ENCODE measurements around the gene NR2C2AP.

The NR2C2AP gene

DNA sequence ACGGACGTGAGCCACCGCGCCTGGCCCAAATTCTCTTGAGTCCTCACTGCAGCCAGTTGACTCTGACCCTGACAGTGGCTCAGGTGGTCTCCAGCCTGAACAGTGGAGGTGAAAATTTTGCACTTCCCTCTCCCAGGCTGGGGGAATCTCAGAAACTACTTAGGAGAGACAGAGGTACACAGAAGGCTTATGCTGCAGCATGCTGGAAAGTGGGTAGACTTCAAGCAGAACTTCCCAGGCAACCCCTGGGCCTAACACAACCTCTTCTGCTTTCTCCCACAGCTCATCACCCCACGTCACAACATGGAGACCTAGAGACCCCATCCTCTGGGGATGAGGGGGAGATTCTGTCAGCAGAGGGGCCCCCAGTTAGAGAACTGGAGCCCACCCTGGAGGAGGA is 23.0 kb upstream of the NR2C2AP start:
- peak overlapping the region; percentile 75 for H2BK5ac ChIP-seq (ENCODE audit: low read length)
- H3K18ac ChIP-seq (ENCODE audit: low read length), result no peak overlapping the region
- H3K4ac ChIP-seq (ENCODE audit: low read length), result no peak overlapping the region
- no peak overlapping the region for H3K23ac ChIP-seq (ENCODE audit: low read depth, low read length, poor library complexity)
- DNase-seq (ENCODE audit: low spot score), result no peak
- H3K14ac ChIP-seq (ENCODE audit: low read length), result no peak overlapping the region
- peaks cover 6% of the 10 kb centered on the region for H3K79me1 ChIP-seq (ENCODE audit: low read depth, low read length)
- H2BK12ac ChIP-seq (ENCODE audit: low read length), result no peak overlapping the region
- no peak overlapping the region for H3K4me3 ChIP-seq (ENCODE audit: low read length in 2 of 2)
- H3K4me2 ChIP-seq (ENCODE audit: insufficient read depth, low read length, poor library complexity, severe bottlenecking), result no peak overlapping the region
- peaks cover 0 to 1% of the 10 kb centered on the region in 2 donors for H3K4me1 ChIP-seq (ENCODE audit: control insufficient read depth in 2 of 2, insufficient read depth in 1 of 2, low read depth in 1 of 2, low read length in 2 of 2)
- no peak overlapping the region for H4K91ac ChIP-seq (ENCODE audit: low read depth, low read length, poor library complexity)
- no peak overlapping the region for H3K9ac ChIP-seq (ENCODE audit: low read depth, low read length, poor library complexity)
- H2AFZ ChIP-seq (ENCODE audit: low read length), result no peak overlapping the region
- peaks cover 0 to 66% of the 10 kb centered on the region in 2 donors for H3K36me3 ChIP-seq (replicated peaks in 1 of 2; ENCODE audit: control insufficient read depth in 2 of 2, insufficient read depth in 2 of 2, low read length in 2 of 2)
- no CpG with 5 or more reads among the region's 5 CpGs for WGBS, 2 donors (ENCODE audit: extremely low coverage in 2 of 2, insufficient read length in 2 of 2, insufficient replicate concordance in 1 of 2)
- no peak overlapping the region for H2BK120ac ChIP-seq (ENCODE audit: low read depth, low read length)
- no peak overlapping the region for H2BK15ac ChIP-seq (ENCODE audit: low read length)
- H4K8ac ChIP-seq (ENCODE audit: low read depth, low read length), result no peak overlapping the region
- H3K9me3 ChIP-seq (replicated peaks in 1 of 2; ENCODE audit: control insufficient read depth in 2 of 2, insufficient read depth in 1 of 2, low read depth in 1 of 2, low read length in 2 of 2), result peaks cover 0 to 7% of the 10 kb centered on the region in 2 donors
- no peak overlapping the region for H3K27ac ChIP-seq (replicated peaks; ENCODE audit: low read length)
- H3K27me3 ChIP-seq (ENCODE audit: control insufficient read depth in 3 of 3, insufficient read depth in 3 of 3, low read depth in 1 of 3, low read length in 3 of 3), result peaks cover 0 to 16% (median 0%) of the 10 kb centered on the region in 3 experiments
- H2AK5ac ChIP-seq (ENCODE audit: low read depth, low read length), result no peak overlapping the region

DNA sequence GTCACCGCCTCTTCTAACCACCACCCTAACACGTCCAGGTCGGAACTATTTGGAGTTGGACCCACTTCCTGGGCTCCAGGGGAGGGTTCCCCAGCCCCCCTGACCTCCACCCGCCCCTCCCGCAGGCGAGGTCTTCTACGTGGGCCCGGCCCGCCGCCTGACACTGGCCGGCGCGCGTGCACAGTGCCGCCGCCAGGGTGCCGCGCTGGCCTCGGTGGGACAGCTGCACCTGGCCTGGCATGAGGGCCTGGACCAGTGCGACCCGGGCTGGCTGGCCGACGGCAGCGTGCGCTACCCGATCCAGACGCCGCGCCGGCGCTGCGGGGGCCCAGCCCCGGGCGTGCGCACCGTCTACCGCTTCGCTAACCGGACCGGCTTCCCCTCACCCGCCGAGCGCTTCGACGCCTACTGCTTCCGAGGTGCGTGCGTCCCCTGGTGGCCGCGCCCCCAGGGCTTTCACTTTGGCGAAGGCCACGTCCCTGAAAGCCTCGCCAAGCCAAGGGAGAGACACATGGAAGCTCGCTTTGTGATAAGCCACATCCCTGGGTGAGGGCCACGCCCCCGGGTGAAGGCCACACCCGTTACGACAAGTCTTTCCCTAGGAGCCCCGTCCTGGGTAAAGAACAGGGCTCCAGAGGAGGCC is 21.8 kb upstream of the NR2C2AP start:
- H3K4me1 ChIP-seq (ENCODE audit: control insufficient read depth in 2 of 2, insufficient read depth in 1 of 2, low read depth in 1 of 2, low read length in 2 of 2), result peaks cover 0 to 1% of the 10 kb centered on the region in 2 donors
- peak overlapping the region; percentile 89 for H2AK5ac ChIP-seq (ENCODE audit: low read depth, low read length)
- peak; percentile 65 for DNase-seq (ENCODE audit: low spot score)
- WGBS, 2 donors (ENCODE audit: extremely low coverage in 2 of 2, insufficient read length in 2 of 2, insufficient replicate concordance in 1 of 2), result no CpG with 5 or more reads among the region's 59 CpGs
- H3K9me3 ChIP-seq (replicated peaks in 1 of 2; ENCODE audit: control insufficient read depth in 2 of 2, insufficient read depth in 1 of 2, low read depth in 1 of 2, low read length in 2 of 2), result peaks cover 0 to 7% of the 10 kb centered on the region in 2 donors
- no peak overlapping the region for H3K4ac ChIP-seq (ENCODE audit: low read length)
- H3K27ac ChIP-seq (replicated peaks; ENCODE audit: low read length), result no peak overlapping the region
- H3K9ac ChIP-seq (ENCODE audit: low read depth, low read length, poor library complexity), result peak overlapping the region; percentile 67
- no peak overlapping the region for H4K91ac ChIP-seq (ENCODE audit: low read depth, low read length, poor library complexity)
- peak overlapping the region; percentile 95 for H3K23ac ChIP-seq (ENCODE audit: low read depth, low read length, poor library complexity)
- peak overlapping the region; percentile 64 for H3K14ac ChIP-seq (ENCODE audit: low read length)
- H3K4me3 ChIP-seq (ENCODE audit: low read length in 2 of 2), result peak overlapping the region in 1 of 2 donors; percentile 73
- H2BK15ac ChIP-seq (ENCODE audit: low read length), result no peak overlapping the region
- H3K4me2 ChIP-seq (ENCODE audit: insufficient read depth, low read length, poor library complexity, severe bottlenecking), result peak overlapping the region; percentile 62
- H3K18ac ChIP-seq (ENCODE audit: low read length), result peak overlapping the region; percentile 71
- H4K8ac ChIP-seq (ENCODE audit: low read depth, low read length), result no peak overlapping the region
- H2BK5ac ChIP-seq (ENCODE audit: low read length), result no peak overlapping the region
- no peak overlapping the region for H2BK120ac ChIP-seq (ENCODE audit: low read depth, low read length)
- peaks cover 6% of the 10 kb centered on the region for H3K79me1 ChIP-seq (ENCODE audit: low read depth, low read length)
- H3K27me3 ChIP-seq (ENCODE audit: control insufficient read depth in 3 of 3, insufficient read depth in 3 of 3, low read depth in 1 of 3, low read length in 3 of 3), result peaks cover 0 to 16% (median 0%) of the 10 kb centered on the region in 3 experiments
- H2AFZ ChIP-seq (ENCODE audit: low read length), result no peak overlapping the region
- H3K36me3 ChIP-seq (replicated peaks in 1 of 2; ENCODE audit: control insufficient read depth in 2 of 2, insufficient read depth in 2 of 2, low read length in 2 of 2), result peaks cover 0 to 67% of the 10 kb centered on the region in 2 donors
- peak overlapping the region; percentile 6 for H2BK12ac ChIP-seq (ENCODE audit: low read length)

DNA sequence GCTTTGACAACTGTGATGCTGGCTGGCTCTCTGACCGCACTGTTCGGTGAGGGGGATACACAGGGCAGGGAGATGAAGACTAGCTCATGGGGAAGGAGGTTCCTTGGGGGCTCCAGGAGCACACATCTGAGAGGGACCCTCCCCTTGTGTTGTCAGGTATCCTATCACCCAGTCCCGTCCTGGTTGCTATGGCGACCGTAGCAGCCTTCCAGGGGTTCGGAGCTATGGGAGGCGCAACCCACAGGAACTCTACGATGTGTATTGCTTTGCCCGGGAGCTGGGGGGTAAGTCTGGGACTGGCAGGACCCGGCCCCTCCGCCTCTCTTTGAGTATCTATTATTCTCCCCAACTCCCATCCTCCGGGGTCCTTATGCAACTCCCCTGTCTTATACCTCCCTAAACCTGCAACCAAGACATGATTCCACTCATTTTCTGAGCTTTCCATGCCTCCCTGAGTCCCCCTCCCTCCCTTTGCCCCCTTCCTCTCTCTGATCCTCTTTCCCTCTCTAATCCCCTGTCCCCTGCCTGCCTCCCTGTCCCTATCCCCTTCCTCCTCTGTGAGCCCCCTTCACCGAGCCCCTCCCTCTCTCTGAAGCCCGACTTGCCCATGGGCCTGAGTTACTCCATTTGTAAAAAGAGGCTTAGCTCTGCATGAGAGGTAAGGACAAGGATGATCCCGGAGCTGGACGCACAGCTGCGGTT is 21.1 kb upstream of the NR2C2AP start:
- H3K4me3 ChIP-seq (ENCODE audit: low read length in 2 of 2), result peak overlapping the region in 1 of 2 donors; percentile 73
- WGBS, 2 donors (ENCODE audit: extremely low coverage in 2 of 2, insufficient read length in 2 of 2, insufficient replicate concordance in 1 of 2), result no CpG with 5 or more reads among the region's 17 CpGs
- H3K27me3 ChIP-seq (ENCODE audit: control insufficient read depth in 3 of 3, insufficient read depth in 3 of 3, low read depth in 1 of 3, low read length in 3 of 3), result peaks cover 0 to 16% (median 0%) of the 10 kb centered on the region in 3 experiments

GRCh38 chr19:19223636-19224035 is 20.4 kb upstream of the NR2C2AP start:
- peaks cover 0 to 76% of the 10 kb centered on the region in 2 donors for H3K36me3 ChIP-seq (replicated peaks in 1 of 2; ENCODE audit: control insufficient read depth in 2 of 2, insufficient read depth in 2 of 2, low read length in 2 of 2)
- no peak for DNase-seq (ENCODE audit: low spot score)
- peaks cover 0 to 7% of the 10 kb centered on the region in 2 donors for H3K9me3 ChIP-seq (replicated peaks in 1 of 2; ENCODE audit: control insufficient read depth in 2 of 2, insufficient read depth in 1 of 2, low read depth in 1 of 2, low read length in 2 of 2)
- H3K23ac ChIP-seq (ENCODE audit: low read depth, low read length, poor library complexity), result no peak overlapping the region
- H3K79me1 ChIP-seq (ENCODE audit: low read depth, low read length), result peaks cover 6% of the 10 kb centered on the region
- no peak overlapping the region for H3K27ac ChIP-seq (replicated peaks; ENCODE audit: low read length)
- H2BK15ac ChIP-seq (ENCODE audit: low read length), result no peak overlapping the region
- peaks cover 0 to 1% of the 10 kb centered on the region in 2 donors for H3K4me1 ChIP-seq (ENCODE audit: control insufficient read depth in 2 of 2, insufficient read depth in 1 of 2, low read depth in 1 of 2, low read length in 2 of 2)
- no peak overlapping the region for H2BK120ac ChIP-seq (ENCODE audit: low read depth, low read length)
- no peak overlapping the region for H3K9ac ChIP-seq (ENCODE audit: low read depth, low read length, poor library complexity)
- peaks cover 0 to 16% (median 0%) of the 10 kb centered on the region in 3 experiments for H3K27me3 ChIP-seq (ENCODE audit: control insufficient read depth in 3 of 3, insufficient read depth in 3 of 3, low read depth in 1 of 3, low read length in 3 of 3)
- H2AK5ac ChIP-seq (ENCODE audit: low read depth, low read length), result no peak overlapping the region
- no peak overlapping the region for H4K8ac ChIP-seq (ENCODE audit: low read depth, low read length)
- H3K18ac ChIP-seq (ENCODE audit: low read length), result no peak overlapping the region
- no peak overlapping the region for H2BK12ac ChIP-seq (ENCODE audit: low read length)
- no peak overlapping the region for H2BK5ac ChIP-seq (ENCODE audit: low read length)
- no peak overlapping the region for H3K4me2 ChIP-seq (ENCODE audit: insufficient read depth, low read length, poor library complexity, severe bottlenecking)
- no peak overlapping the region for H4K91ac ChIP-seq (ENCODE audit: low read depth, low read length, poor library complexity)
- no peak overlapping the region for H3K4me3 ChIP-seq (ENCODE audit: low read length in 2 of 2)
- no peak overlapping the region for H2AFZ ChIP-seq (ENCODE audit: low read length)
- no peak overlapping the region for H3K4ac ChIP-seq (ENCODE audit: low read length)
- WGBS, 2 donors (ENCODE audit: extremely low coverage in 2 of 2, insufficient read length in 2 of 2, insufficient replicate concordance in 1 of 2), result no CpG with 5 or more reads among the region's 6 CpGs
- H3K14ac ChIP-seq (ENCODE audit: low read length), result no peak overlapping the region

More for the DNA sequence above, 21.1 kb upstream of the NR2C2AP start:
- Histone ChIP-seq H4K91ac (ENCODE audit: low read depth, low read length, poor library complexity) (no peak overlapping the region), H3K18ac (ENCODE audit: low read length) (peak overlapping the region; percentile 71), H3K23ac (ENCODE audit: low read depth, low read length, poor library complexity) (peak overlapping the region; percentile 95), H3K36me3 (replicated peaks in 1 of 2; ENCODE audit: control insufficient read depth in 2 of 2, insufficient read depth in 2 of 2, low read length in 2 of 2) (peaks cover 0 to 69% of the 10 kb centered on the region in 2 donors), H4K8ac (ENCODE audit: low read depth, low read length) (no peak overlapping the region), H3K4me2 (ENCODE audit: insufficient read depth, low read length, poor library complexity, severe bottlenecking) (peak overlapping the region; percentile 62), H2BK15ac (ENCODE audit: low read length) (no peak overlapping the region), H3K4ac (ENCODE audit: low read length) (no peak overlapping the region), H2BK5ac (ENCODE audit: low read length) (no peak overlapping the region), H3K9ac (ENCODE audit: low read depth, low read length, poor library complexity) (peak overlapping the region; percentile 67), H2AFZ (ENCODE audit: low read length) (no peak overlapping the region), H3K14ac (ENCODE audit: low read length) (peak overlapping the region; percentile 64), H2AK5ac (ENCODE audit: low read depth, low read length) (no peak overlapping the region), H2BK120ac (ENCODE audit: low read depth, low read length) (no peak overlapping the region), H3K4me1 (ENCODE audit: control insufficient read depth in 2 of 2, insufficient read depth in 1 of 2, low read depth in 1 of 2, low read length in 2 of 2) (peaks cover 0 to 1% of the 10 kb centered on the region in 2 donors), H3K79me1 (ENCODE audit: low read depth, low read length) (peaks cover 6% of the 10 kb centered on the region), H3K27ac (replicated peaks; ENCODE audit: low read length) (no peak overlapping the region), H2BK12ac (ENCODE audit: low read length) (peak overlapping the region; percentile 6), H3K9me3 (replicated peaks in 1 of 2; ENCODE audit: control insufficient read depth in 2 of 2, insufficient read depth in 1 of 2, low read depth in 1 of 2, low read length in 2 of 2) (peaks cover 0 to 7% of the 10 kb centered on the region in 2 donors)
- DNase-seq (ENCODE audit: low spot score), result no peak

Measured in neuronal stem cell (in vitro differentiated cells).